GM12873 (cell line): ENCODE data around the gene AMFR.

Experiments used
- CTCF ChIP-seq: IDR thresholded peaks from 2 replicates; pipeline ENCODE4 v1.5.1; 2012; ENCODE audit warnings: low read depth, mild to moderate bottlenecking, moderate library complexity, low read length, control low read depth; ENCODE audit not compliant: insufficient read depth; ENCODE audit errors: missing control alignments

The AMFR gene

GRCh38 chr16:56343661-56344517, 81.5 kb downstream of the AMFR start:
- TF ChIP-seq CTCF = no peak

- TF ChIP-seq CTCF = no peak
Observed at GRCh38 chr16:56341656-56342399, 83.5 kb downstream of the AMFR start.

- no peak for TF ChIP-seq CTCF
Observed at GRCh38 chr16:56340864-56341365, 84.4 kb downstream of the AMFR start.

GRCh38 chr16:56340416-56340815, 84.9 kb downstream of the AMFR start:
- TF ChIP-seq CTCF = no peak

- no peak for TF ChIP-seq CTCF
Observed at GRCh38 chr16:56339431-56340195, 85.7 kb downstream of the AMFR start.

- TF ChIP-seq CTCF = no peak
Observed at GRCh38 chr16:56338566-56339318, 86.6 kb downstream of the AMFR start.
